GM13976 (cell line): ENCODE data around the gene ANP32A.

ENCODE experiments used
- DNase-seq: peaks from one replicate; pipeline ENCODE4 v3.0.0; 2012; ENCODE audit warnings: low spot score
- in situ Hi-C: fragments of 300-500 bp; cut with MboI; formaldehyde crosslinking; loops from one replicate; pipeline ENCODE4 v1.12.0; 2022; ENCODE audit warnings: low sequenced_read_pairs, mixed read lengths, inconsistent platforms; ENCODE audit not compliant: unreplicated experiment
- TF ChIP-seq, protein P1 (sequence below): IDR thresholded peaks from 2 replicates; pipeline ENCODE4 v1.5.1; 2012; ENCODE audit warnings: borderline replicate concordance, mild to moderate bottlenecking; ENCODE audit not compliant: insufficient read depth; ENCODE audit errors: extremely low read depth, missing control alignments, control extremely low read depth

Gene ANP32A

DNA sequence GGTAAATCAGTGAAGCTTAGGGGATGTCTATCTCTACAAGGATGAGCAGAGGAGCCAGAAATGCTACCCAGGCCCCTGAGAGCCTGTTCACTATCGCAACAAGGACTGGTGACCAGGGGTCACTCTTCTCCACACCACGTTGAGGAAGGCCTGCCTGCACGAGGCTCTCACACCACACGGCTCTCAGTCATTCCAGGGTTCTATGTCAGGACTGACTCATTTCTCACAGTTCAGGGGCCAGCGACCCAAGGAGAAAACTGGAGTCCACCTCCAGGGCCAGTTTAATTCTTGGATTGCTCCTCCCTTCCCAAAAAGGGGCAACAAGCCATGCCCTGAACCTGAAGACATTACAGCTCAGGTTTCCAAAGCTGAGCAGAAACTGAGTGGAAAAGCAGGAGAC lies 33.9 kb downstream of the ANP32A start:
- no peak for DNase-seq
- TF ChIP-seq, protein P1, sequence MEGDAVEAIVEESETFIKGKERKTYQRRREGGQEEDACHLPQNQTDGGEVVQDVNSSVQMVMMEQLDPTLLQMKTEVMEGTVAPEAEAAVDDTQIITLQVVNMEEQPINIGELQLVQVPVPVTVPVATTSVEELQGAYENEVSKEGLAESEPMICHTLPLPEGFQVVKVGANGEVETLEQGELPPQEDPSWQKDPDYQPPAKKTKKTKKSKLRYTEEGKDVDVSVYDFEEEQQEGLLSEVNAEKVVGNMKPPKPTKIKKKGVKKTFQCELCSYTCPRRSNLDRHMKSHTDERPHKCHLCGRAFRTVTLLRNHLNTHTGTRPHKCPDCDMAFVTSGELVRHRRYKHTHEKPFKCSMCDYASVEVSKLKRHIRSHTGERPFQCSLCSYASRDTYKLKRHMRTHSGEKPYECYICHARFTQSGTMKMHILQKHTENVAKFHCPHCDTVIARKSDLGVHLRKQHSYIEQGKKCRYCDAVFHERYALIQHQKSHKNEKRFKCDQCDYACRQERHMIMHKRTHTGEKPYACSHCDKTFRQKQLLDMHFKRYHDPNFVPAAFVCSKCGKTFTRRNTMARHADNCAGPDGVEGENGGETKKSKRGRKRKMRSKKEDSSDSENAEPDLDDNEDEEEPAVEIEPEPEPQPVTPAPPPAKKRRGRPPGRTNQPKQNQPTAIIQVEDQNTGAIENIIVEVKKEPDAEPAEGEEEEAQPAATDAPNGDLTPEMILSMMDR, result no peak
- in situ Hi-C loops, result no loop called here

DNA sequence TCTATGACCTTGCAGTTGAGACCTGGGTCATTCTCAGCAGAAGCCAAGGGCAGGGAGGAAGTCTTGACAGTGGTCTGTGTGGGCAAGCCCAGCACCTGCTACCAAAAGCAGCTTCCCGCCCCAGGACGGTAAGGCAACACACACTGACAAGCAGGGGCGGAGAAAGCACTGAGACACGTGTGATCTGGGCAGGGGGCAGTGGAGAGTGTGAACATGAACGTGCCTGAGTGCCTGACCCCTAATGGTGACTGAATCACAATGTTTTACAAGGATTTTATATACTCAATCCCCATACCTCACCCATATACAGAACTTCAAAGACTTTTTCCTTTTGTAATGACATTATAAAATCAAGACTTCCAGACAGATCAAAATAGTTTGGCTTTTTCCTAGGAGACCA lies 35.2 kb downstream of the ANP32A start:
- DNase-seq, result no peak
- in situ Hi-C loops, result no loop called here
- TF ChIP-seq, protein P1, result no peak

DNA sequence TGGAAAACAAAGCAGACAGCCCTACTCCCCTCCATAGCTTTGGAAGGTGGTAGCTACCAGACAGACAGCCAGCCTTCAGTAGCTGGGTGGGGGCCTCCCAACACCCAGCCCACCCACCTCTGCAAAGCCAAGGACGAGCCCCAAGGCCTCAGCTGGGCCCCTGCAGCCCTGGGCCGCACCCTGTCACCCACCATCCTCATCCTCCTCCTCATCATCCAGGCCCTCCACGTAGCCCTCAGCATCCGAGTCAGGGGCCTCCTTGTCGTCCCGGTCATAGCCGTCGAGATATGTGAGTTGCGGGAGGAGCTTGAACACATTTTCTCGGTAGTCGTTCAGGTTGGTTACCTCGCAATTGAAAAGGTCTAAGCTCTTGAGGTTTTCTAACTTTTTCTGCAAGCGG lies 36.5 kb downstream of the ANP32A start:
- TF ChIP-seq, protein P1, result no peak
- DNase-seq, result no peak
- in situ Hi-C loops, result no loop called here

DNA sequence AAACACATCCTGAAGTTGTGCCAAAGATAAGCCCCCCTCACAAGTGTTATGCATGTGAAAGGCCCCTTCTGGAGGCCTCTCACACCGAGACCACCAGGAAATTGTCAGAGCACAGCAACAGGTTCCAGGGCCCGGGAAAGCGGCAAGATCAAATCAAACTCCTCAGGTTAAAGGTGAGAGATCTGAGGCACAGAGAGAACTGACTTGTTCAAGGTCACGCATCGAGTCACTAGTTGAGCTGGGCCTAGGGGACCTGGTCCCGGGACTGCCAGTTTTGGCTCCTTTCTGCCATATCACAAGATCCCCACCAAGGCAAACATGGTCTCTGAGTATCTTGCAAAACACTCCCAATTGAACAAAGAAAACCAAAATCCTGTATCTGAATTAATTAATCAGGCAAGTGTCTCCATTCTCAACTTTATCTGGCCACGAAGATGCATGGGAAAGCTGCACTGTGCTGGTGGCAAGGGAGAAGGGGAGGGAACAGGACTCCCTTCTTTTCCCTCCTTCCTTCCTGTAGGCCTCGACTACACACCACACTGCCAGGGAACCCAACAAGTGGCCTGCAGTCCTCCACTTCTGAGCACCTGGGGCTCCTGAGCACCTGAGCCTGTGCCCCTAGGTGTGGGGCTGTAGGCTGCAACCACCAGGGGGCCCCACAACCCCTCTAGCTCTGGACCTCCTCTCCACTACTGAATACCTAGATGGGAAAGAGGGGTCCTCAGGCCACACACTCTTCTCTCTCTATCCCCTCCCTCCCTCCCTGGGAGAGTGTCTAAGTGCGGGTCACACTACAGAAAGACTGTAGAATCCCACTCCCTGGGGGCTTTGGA lies 37.3 kb downstream of the ANP32A start:
- TF ChIP-seq, protein P1, result peak; percentile 76
- in situ Hi-C loops, result no loop called here
- DNase-seq, result peak; percentile 76

DNA sequence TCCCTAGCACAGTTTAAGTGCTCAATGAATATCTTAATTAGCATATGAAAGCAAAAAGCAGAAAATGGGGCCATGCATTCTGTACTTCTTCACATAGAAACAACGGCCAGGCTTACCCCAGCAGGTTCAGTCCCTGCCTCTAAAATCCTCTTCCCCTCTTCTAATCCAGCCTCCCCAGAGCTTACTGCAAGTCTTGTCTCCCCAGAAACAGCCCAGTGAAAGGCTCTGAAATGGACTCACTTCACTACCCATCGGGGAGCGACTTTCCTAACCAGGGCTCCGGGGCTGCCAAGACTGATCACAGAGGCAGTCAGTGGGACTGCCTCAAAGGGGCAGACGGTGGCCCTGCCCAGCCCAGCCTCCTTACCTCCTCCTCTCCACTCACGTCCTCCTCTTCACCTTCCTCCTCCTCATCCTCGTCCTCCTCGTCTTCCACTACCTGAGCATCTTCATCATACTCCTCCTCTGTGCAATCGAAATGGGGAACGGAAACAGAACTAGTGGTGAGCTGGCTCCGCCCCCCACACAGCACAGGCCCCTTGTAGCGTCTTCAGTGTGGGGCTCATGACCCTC lies 38.0 kb downstream of the ANP32A start:
- TF ChIP-seq, protein P1, result no peak
- in situ Hi-C loops, result no loop called here
- DNase-seq, result no peak

DNA sequence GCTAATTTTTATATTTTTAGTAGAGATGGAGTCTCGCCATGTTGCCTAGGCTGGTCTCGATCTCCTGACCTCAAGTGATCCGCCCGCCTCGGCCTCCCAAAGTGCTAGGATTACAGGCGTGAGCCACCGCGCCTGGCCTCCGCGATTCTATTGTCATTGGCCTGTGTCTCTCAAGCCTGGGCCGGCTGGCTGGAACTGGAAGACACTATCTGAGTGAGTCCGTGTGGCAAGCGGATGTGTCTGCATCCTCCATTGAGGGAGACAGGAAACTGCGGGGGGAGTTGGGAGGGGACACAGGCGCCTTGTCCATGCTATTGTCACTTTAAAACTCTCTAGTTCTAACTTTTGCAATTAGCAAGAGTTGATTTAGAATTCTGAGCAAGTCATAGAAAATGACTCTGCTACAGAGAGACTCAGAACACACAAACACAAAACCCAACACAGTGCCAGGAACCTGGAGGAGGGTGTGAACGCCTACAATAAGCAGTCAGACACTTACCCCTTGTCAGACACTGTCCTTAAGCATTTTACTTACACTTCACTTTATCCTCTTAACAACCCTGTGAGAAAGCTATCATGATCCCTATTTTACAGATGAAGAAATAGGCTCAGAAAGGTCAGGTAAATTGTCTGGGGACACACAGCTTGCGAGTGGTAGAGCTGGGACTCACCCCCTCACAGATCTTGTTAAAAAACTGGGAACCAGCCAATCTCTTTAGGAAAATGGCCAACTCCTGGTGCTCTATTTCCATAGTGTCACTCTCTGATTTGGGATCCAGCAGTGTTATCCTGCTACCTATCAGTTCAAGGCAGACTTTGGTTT lies 38.7 kb downstream of the ANP32A start:
- in situ Hi-C loops, result no loop called here
- DNase-seq, result no peak
- TF ChIP-seq, protein P1, result no peak
